HG02852 (cell line): Measurements from ENCODE around the gene DACH1.

Experiments
- ATAC-seq: cut with Tn5 transposase; IDR thresholded peaks from one replicate; pipeline ENCODE4 v1.9.1; 2021; ENCODE audit warnings: mild to moderate bottlenecking, moderate library complexity; ENCODE audit not compliant: unreplicated experiment

DACH1 gene

DNA sequence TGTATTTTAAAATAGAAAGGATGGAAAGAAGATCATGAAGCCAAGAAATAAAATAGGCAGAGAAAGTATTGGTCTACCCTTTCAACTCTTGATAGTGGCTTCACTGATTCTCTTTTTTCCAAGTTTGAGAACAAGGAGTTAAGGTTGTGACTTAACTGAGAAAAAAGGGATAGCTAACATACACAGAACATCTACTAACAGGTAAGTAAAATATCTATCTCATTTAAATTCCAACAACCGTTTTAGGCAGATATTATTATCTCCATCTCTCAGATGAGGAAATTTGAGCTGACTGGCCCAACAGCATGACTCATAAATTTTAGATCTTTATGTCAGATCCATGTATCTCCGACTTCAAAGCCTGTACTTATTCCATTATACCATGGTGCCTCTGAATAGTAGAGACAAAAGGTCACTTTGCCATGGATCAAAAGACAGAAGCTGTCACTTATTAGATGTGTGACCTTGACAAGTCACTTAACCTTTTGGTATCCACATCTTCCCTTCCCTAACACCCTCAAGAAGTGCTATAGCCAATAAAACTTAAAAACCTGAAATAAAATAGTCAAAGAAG, 152.1 kb downstream of the DACH1 start:
- no peak for ATAC-seq

DNA sequence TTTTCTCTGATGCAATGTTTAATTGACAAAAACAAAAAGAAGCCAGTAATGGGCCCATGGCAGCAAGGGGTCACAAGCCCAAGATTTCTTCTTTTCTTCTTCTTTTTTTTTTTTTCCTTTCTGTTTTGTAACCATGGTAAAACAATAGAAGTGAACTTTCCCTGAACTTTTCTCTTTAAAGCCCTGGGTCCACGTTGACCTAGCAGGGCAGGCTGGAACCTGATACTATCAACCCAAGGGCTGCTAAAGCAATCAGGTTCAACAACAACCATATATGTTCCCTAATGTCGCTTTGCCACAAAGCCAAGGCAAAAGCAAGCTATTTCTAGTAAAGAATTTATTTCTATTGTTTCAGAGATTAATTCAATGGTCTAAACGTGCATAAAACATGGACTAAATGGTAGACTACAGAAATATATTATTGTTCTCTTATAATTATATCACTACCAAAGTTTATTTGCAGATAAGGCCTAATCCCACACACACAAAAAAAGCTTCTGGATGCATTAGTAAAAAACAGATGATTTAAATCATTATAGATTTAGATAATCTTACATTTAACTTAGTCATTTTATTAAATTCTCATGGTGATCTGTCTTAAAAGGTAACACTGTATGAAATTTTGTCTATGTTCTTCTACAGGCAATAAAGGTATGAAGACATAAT, 153.9 kb downstream of the DACH1 start:
- ATAC-seq: no peak

DNA sequence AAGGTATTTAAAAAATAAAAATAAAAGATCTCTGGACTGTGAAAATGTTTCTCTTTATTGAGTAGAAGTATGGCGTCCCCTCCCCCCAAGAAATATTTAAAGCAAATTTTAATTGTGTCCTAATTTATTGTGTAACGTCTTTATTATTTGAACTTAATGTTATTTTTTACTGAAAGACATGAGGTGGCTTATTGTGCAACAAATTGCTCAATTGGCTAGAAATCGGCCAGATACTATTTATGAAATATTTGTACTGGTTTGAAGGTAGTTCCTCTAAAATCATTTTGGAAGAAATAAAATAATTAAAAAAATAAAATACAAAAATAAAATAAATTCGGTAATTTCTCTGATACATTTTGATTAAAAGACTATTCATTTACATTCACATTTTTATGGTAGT, 162.3 kb downstream of the DACH1 start:
- no peak for ATAC-seq

DNA sequence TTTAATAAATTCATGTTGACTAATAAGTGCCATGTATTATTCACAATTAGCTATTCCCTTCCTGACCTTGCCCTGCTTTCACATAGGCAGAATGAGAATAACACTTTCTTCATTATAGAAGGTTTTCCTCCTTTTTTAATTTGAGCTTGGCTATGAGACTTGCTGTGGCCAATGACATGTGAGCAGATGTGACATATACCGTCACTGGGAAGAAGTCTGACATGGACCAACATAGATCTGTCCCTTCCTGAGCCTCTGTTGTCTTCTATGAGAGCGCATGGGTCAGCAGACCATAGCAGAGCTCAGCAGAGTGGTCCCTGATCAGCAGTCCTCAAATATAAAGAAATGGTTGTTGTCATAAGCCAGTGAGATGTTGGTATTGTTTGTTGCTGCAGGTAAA, 163.9 kb downstream of the DACH1 start:
- no peak for ATAC-seq

DNA sequence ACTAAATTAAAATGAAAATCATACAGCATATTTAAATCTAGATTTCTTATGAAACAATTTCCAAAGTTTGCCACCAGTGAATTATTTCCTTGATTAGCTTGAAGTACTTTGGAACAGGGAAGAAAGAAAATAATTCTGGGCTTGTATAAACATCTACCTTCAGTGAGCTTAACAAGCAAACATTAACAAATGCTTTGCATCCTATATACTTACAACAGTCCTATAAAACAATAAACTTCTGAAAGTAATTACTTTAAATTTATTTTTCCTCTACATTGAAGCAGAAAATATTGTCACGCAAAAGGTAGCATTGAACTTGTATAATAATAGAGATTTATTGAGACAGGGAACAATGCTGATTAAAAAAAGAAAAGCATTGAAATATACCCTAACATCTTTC, 164.8 kb downstream of the DACH1 start:
- no peak for ATAC-seq

DNA sequence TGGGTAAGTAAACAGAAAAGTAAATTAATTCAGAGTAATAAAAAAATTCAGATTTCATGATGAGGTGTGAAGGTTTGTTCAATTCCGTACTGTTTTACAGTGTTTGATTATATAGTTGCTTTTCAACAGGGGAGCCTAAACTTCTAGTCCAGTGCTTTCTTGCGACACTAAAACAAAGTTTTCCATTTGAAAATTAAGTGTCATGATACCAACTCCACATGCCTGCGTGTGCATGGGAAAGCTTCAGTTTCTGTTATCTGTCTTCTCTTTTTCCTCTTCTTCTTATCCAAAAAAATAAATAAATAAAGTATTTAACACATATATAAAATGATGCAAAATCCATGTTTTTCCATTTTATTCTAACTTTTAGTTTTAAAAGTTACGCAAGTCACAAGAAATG, 165.3 kb downstream of the DACH1 start:
- no peak for ATAC-seq

DNA sequence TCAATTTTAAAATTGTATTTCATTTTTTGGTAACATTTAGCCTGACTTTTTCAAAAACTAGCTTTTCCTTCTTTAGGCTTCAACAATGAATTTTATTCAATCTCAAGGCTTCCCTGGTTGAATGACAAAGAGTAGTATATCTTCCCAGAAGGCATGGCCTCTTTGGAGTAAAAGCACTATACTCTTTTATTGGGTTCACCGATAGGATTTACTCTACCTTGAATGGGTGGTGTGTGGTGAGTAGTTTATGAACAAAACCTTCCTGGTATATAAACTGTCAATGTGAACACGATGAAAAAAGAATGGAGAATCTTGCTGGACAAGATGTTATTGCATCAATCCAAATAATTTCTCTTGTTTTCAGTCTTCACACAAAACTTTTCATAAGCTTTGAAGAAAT, 167.7 kb downstream of the DACH1 start:
- no peak for ATAC-seq

DNA sequence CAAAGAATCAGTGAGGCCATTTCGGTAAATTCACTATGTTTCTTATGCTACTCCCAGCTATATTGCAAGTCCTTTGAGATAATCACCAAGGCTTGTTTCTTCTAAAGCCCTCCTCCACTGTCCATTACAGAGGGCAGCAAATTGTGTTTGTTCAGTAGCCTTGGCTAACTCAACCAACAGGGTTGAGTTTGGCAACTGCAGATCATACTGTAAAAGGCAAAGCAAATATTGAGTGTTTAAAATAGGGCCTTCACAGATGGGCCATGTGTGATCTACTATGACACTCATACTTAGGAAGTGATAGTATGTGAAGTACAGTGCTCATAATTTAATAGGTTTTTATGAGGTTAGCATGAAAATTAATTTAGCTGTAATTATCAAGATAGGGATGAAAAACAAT, 171.3 kb downstream of the DACH1 start:
- ATAC-seq: no peak

DNA sequence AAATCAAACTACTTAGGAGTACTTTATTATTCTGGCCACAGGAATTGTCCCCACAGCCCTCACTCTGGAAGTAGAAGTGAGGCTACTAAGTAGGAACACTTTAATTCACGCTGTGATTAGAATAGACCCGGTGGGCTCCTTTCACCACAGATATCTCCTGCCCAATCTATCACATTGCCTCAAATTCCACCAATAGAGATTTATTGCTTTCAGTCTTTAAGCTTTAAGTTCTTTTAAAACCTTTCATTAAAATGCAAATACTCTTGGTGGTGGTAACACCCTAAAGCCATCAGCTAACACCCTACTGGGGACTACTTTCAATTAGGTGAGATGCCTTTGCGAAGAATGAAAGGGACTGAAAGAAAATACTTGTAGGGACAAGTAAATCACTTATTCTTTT, 181.9 kb downstream of the DACH1 start:
- ATAC-seq: no peak

DNA sequence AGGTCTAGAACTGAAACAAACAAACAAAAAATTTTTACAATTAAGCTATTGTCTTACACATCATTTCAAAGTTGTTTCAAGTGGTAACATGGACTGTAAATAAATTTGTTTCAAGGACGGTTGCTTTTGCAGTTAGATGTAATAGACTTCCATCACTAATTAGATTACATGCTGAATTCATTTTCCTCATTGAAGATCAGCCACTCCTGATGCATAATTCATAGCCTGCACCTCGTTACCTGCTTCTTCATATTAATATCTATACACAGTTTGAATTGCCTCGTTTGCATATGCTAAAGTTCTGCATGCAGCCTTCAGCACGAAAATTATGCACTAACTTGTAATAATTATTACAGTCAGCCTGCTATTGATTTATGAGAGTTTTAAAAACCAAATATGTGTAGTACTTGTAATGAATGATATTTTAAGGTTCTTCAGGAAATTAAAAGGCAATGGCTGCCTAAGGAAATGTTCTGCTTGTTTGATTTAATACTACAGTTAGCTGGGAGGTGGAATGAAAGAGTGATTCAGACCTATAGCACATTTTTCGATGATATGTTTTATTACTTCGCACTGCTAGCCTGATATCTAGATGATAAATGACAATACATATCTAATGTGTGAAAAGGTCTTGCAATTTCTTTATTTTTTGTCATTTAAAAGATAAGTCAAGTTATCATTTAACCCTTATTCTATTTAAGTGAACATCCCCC, 184.9 kb downstream of the DACH1 start:
- ATAC-seq: no peak

DNA sequence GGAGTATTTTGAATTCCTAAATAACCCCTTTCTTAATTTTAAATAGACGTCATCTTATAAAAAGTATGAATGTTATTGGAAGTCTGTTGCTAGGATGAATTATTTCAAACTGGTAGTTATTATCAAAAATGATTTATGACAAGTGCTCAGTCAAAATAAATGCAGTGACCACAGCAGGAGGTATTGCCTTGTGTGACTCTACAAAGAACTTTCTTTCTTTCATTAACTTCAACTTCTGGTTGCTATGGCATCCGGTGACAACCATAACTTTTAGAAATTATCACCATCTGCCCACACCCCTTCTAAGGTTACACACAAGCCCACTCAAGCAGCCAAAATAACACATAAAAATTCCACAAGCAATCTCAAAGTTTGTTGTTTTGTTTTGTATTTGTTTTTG, 189.9 kb downstream of the DACH1 start:
- no peak for ATAC-seq

DNA sequence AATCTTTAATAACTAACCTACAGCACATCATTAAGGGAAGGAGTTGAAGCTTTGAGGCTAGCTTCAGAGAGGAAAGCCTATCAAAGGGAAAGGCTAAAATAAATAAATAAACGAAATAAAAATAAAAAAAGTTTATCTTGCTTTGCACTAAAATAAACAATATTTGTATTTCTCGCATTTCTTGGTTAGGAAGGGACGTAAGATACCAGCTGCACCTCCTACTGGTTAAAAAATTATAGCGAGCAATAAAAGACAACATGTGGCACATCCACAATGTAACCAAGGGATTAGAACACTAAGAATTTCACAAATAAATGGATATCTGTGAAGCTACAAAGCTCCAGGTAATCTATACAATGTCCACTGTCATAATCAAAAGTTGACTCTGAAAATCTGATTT, 194.5 kb downstream of the DACH1 start:
- no peak for ATAC-seq

DNA sequence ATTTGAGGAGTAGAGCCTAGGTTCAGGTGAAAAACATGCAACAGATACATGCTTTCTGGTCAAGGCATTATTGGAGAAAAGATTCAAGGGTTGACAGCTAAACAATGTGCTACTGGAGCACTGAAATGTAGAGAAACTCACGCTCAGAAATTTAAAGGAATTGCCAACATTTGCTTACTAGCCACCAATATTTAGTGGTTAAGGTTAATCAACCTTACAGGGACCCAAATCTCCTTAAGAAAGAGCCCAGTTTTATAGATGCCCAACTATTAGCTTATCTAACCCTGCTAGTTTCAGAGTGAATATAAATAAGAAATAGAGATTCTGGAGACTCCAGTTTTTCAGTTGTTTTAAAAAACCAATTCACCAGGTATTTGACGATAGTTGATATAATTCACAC, 203.6 kb downstream of the DACH1 start:
- no peak for ATAC-seq

DNA sequence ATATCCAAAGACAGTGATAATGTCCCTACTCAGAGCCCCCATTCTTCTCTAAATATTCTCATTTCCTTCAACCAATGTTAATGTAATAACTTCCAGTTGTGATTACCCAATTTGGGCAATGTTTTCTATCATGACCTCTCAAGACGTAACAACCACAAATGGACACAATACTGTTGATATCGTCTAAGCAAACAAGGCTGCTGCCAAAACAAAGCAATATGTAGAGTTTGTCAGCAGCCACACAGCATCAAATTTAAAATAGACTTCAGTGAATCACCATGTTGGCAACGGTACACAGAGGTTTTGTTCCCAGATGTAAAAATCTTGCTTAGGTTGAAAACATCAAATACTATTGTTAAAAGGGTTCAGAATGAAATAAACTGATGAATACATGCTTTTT, 205.1 kb downstream of the DACH1 start:
- ATAC-seq: no peak

DNA sequence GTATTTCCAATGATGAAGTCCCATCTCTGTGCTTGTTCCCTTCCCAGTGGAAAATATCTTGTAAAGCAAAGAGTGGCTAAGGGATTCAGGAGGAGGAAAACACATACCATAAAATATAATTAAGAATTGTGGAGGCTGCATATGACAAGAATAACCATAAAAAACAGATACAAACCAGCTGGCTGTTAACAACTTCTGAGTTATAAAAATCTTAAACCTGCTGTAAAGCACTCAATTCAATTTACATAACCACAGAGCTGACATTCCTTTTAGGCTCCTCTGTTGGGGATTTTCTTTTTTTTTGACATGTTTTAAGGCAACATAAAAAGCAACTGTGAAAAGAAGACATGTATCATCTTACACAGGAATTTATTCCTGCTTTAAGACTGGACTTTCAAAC, 207.6 kb downstream of the DACH1 start:
- ATAC-seq: no peak

DNA sequence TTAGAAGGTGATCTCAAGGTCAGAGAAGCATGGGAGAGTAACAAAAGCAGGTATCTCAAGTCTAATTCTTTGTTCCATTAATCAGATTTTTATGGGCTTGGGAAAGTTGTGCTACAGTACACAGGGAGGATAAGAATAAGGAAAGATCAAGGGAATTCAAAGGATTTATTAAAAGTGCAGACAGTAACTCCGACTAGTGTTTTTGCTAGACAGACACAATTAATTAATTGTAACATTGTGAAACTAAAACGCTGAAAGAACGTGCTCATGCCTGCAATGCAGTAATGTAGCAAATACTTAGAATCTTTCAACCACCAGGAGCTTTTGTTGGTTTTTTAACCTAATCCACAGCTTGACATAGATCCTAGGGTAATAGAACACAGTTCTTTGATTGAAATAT, 221.5 kb downstream of the DACH1 start:
- ATAC-seq: no peak

DNA sequence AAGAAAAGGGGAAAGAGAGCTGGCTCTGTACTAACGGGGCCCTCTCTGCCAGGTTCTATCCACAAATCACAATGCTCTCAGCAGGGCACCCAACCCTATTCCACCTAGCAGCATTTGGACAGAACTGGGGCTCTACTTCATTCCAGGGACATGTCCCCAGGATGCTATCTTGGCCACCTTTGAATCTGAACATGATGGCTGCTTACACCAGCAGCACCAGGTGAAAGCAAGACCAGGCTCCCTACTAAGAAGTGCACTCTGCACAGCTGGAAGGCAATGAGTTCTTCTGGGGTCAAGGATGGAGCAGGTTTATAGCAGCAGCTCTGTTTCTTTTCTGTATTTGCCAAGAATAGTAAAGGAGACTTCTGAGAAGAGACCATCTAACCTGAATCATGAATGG, 222.4 kb downstream of the DACH1 start:
- ATAC-seq: no peak

DNA sequence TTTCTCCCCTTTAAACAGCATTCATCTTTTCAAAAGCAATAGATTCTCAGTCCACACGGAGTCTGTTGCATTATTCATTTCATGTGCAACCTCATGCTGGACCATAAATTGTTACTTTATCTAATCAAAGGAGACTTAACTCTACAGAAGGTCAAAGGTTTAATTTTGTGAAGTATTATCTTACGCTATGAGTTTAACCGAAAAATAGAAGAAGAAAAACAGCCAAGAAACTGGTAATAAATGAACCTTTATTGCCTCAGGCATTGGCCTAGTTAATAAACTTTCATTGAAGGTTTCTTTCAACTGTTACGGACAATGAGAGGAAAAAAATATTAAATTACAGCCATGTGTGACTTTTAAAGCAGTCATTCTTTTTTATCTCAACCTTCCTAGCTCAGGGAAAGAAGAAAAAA, 223.6 kb downstream of the DACH1 start:
- no peak for ATAC-seq

DNA sequence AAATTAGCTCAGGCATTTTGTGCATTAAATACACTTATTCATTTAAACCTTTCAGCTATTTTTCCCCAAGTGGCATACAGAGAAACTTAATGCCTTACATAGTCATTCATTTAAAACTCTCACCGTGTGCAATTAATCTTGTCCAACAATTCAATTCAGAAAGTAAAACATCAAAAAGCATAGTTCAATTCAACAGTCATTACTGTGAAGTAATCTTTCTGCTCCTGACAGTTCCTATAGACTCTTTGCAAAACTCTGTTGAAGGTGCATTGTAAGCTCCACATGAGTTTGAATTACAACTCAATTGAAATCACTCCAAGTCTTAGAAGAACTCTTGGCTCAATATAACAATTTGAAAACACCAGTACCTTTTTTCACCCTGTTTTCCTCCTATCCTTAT, 228.3 kb downstream of the DACH1 start:
- ATAC-seq: no peak

DNA sequence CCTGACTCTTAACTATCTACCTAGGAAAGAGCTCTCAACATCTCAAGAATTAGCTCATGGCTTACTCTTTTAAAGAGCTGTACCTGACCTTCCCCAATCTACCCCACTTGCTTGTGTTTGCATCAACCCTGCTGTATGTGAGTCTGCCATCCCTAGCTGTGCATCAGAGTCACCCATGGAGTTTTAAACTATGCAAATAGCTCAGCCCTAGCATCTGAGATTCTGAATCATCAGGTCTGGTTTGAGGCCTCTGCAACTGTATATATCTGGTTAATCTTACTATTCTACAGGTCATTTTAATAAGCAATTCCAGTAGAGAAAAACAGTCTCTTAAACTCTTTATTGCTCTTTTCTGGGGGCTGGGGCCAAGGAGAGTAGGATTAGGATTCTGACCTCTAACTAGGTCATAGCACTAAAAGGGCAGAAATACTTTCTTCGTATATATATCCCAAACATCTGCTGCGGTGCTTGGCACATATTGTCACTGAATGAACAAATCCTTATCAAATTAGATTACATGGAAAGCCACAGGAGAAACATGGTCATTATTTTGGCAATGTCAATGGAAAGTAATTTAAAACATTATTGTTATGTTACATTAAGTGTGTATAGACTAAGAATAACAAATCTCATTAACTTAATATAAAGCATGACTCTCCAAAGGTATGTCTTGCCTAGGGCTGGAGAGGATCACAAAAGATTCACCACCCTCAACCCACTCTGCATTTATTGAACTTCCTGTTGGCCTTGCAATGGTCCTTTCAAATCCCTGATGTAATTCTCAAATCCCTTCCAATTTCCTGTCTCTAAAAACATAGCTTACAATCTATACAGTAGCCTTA, 232.2 kb downstream of the DACH1 start:
- no peak for ATAC-seq

DNA sequence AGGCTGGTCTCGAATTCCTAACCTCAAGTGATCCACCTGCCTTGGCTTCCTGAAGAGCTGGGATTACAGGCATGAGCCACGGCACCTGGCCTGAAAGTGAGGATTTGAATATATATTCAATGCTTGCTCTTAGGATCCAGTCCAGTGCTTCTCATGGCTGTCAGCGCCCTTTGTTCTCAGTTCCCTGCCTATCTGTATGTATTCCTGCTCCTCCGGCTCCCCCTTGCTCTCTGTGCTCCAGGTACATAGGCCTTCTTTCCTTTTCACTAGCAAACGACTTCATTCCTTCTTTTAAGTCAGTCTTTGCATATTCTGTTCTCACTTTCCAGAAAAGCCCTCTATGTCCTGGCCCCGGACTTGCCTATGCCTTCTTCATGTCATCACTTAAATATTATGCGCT, 232.8 kb downstream of the DACH1 start:
- no peak for ATAC-seq

DNA sequence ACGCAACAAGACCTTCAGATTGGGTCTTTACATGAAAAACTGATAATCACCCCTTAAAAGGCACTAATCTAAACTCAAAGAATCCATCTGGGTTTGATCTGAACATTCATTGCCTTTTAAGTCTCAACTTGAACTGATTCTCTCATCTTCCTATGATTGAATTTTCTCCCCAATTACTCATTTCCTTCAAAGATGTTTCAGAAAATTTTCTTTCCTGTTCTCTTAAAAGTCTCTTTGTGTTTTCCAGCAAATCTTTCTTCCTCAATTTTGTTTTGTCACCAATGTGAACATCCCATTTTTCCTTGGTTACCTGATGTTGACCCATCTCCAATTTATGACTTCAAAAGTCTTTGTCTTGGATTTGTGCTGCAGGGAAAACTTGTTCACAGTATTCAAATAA, 234.3 kb downstream of the DACH1 start:
- no peak for ATAC-seq
